Activated CD8-positive, alpha-beta memory T cell treated with anti-CD3 and anti-CD28 coated beads, Interleukin-2, amount 50 U/mL, for 48 hours (primary cell): ENCODE results near the gene NOP16.

ENCODE experiments used
- DNase-seq: peaks from one replicate; pipeline ENCODE4 v3.0.0-alpha.2; 2020

NOP16 gene

GRCh38 chr5:176355400-176356178, 32.8 kb downstream of the NOP16 start:
- no peak for DNase-seq

DNA sequence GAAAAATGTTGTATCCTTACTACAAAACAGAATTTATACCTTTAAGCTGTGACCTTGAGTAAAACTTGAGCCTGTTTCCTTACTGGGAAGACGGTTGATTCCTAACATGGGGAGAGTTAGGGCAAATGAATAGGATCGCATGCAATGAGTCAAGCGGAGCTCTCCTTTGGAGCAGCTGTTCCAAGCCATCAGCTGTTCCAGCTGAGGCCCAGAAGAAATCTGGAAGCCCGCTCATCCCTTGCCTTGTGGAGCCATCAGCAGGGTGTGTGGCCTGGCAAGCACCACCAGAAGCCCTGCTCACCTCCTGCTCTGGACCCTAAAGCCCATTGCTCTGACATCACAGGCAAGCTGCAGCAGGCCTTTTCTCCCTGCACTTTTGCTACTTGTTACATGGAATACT, 34.9 kb downstream of the NOP16 start:
- no peak for DNase-seq

DNA sequence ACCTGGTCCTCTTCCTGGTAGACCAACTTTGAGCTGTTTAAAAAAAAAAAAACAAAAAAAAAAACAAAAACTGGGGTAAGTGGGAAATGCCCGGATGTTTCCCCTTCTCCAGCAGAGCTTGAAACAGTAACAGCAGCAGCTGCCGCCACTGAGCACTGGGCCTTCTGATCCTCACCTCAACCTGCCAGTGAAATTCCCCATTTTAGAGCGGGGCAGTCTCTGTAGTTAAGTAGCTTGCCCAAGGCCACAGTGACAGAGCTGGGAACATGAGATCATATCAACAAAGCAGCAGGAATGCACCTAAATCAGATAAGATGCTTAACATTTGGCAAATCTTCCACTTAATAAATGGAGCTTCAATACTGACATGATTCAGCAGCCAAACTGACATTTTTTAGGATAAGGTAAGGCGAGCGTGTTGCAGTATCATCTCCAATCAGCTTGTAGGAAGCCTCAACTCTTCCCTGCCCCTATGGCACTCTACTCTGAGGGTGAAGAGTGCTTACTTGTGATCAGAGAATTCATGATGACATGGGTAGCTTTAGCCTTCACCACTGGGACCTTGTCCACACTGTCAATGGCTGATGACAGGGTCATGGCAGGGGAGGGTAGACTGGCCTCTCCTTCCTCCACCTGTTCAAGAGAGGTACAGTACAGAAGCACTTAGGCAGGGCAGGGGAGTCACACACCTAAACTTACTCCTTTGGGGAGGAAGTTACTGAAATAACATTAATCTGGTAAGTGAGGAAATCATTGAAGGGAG, 36.1 kb downstream of the NOP16 start:
- no peak for DNase-seq

GRCh38 chr5:176350416-176350815, 38.0 kb downstream of the NOP16 start:
- DNase-seq = no peak

DNA sequence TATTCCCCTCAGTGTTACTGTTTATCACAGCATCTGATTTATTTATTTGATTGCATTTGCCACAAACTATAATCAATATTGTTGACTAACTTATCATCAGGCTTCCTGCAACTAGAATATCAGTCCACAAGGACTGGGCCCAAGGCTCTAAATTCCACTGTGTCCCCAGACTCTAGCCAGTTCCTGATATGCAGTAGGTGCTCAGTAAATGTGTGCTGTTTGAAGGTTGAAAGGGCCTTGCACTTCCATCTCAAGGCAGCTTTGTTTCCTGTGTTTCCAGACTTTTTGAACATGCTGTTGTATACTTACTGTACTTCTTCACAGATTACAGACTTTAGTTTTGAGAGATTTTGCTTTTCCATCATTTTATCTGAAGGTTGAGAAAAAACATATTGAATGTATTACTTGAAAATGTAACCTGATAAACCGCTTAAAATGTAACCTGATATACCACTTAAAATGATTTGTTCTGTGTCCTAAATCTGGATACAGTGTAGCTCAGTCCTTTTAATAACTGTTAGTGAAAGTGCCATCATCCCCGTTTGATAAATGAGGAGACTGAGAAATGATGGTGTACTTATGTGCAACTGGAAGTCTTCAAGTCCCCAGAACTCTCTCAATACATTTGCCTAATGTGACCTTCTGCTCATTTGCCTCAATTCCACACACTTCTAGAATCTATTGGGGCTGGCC, 45.5 kb downstream of the NOP16 start:
- no peak for DNase-seq

DNA sequence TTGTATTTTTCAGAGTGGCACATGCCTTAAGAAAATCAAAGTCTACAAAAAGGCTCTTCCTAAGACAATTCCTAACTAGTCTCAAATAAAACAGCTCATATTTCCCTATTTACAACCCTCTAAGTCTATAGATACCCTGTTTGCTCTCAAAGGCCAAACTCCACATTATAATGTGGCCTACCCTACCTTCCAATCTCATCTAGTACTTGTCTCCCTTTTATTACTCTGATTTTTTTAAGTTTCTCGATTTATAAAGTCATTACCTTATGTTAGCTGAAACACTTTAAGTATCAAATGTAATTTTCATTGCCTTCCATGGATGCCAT, 46.3 kb downstream of the NOP16 start:
- DNase-seq = no peak

DNA sequence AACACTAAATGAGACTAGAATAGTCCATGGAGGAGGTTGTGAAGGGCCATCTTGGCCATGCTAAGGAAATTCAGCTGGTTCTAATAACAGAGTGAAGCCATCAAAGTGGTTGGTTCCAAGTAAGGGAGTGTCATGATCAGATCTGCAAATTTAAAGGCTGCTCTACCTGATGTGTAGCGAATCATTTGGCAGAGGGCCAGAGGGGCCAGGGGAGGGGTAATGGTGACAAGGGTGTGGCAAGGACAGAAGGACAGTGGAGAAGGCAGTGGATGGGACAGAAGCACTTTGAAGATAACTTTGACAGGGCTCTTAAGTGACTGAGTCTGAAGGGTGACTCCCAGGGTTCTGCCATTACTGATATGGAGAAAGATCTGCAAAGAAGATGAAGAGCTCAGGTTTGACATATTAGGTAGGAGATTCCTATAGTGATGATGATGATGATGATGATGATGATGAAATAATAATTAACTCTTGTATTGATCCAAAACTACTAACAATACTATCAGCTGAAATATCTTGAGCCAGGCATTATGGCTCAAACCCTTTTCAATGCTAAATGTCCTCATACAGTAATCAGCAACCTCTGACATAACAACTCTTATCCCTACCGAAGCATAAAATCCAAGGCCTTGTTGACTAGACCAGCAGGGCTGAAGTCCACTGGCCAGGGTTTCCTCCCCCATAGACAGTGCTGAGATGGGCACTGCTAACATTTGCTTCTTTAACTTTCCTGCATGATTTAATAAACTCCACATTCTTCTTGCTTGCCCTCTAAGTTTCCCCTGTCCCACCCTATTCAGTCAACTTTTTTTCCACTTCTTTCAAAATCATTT, 46.9 kb downstream of the NOP16 start:
- no peak for DNase-seq

GRCh38 chr5:176339304-176339703, 49.1 kb downstream of the NOP16 start:
- no peak for DNase-seq

DNA sequence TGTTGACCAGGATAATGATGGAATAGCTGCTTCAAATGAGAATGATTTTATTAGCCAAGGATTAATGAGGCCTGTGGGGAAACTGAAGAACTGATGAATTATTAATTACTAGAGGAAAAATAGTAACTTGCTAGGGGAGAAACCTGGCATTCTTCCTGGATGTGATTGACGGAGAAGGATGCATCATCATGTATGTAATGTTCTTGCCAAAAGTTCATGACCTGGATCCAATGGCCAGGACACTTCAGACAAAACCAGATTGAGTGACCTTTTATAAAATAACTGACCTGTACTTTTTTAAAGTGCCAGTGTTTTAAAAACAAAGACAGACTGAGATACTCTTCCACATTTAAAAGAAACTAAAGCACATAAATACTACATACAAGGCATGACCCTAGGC, 50.5 kb downstream of the NOP16 start:
- no peak for DNase-seq

GRCh38 chr5:176334031-176334770, 54.2 kb downstream of the NOP16 start:
- no peak for DNase-seq
